Stomach (tissue), 4 donors: Measurements from ENCODE around the gene GUCD1.

ENCODE experiments used
- EP300 ChIP-seq: sonication (generic); formaldehyde crosslinking; IDR thresholded peaks from one replicate; pipeline ENCODE4 v1.6.1; 2017; ENCODE audit warnings: antibody characterized with exemption
- POLR2A ChIP-seq, 4 donors: fragments of 450-650 bp; IDR thresholded peaks; one replicate each; pipeline ENCODE4 v1.6.1; 2016; ENCODE audit warnings: antibody characterized with exemption in 4 of 4, control low read depth in 2 of 4, mild to moderate bottlenecking in 1 of 4, moderate library complexity in 1 of 4
- POLR2AphosphoS5 ChIP-seq, 3 donors: sonication (generic); formaldehyde crosslinking; IDR thresholded peaks; one replicate each; pipeline ENCODE4 v1.6.1; 2016; ENCODE audit warnings: antibody characterized with exemption in 3 of 3
- TF ChIP-seq, protein P1 (sequence below), 7 experiments: fragments of 450-650 bp in 4 of 7; fragments of 200-600 bp in 3 of 7; sonication (generic) in 3 of 7; IDR thresholded peaks; one replicate each; pipeline ENCODE4 v1.5.1; 2016 to 2019; ENCODE audit warnings: antibody characterized with exemption in 7 of 7, control low read depth in 2 of 7, mild to moderate bottlenecking in 1 of 7

GRCh38 chr22:24496661-24497060, 58.3 kb downstream of the GUCD1 start:
- TF ChIP-seq, protein P1, sequence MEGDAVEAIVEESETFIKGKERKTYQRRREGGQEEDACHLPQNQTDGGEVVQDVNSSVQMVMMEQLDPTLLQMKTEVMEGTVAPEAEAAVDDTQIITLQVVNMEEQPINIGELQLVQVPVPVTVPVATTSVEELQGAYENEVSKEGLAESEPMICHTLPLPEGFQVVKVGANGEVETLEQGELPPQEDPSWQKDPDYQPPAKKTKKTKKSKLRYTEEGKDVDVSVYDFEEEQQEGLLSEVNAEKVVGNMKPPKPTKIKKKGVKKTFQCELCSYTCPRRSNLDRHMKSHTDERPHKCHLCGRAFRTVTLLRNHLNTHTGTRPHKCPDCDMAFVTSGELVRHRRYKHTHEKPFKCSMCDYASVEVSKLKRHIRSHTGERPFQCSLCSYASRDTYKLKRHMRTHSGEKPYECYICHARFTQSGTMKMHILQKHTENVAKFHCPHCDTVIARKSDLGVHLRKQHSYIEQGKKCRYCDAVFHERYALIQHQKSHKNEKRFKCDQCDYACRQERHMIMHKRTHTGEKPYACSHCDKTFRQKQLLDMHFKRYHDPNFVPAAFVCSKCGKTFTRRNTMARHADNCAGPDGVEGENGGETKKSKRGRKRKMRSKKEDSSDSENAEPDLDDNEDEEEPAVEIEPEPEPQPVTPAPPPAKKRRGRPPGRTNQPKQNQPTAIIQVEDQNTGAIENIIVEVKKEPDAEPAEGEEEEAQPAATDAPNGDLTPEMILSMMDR (IDR thresholded peaks at IDR 0.05) = no peak
- TF ChIP-seq POLR2A (IDR thresholded peaks at IDR 0.05) (no peak), POLR2AphosphoS5 (IDR thresholded peaks at IDR 0.05) (no peak), EP300 (no peak)
